ENCODE results near the gene SYT15.

DNA sequence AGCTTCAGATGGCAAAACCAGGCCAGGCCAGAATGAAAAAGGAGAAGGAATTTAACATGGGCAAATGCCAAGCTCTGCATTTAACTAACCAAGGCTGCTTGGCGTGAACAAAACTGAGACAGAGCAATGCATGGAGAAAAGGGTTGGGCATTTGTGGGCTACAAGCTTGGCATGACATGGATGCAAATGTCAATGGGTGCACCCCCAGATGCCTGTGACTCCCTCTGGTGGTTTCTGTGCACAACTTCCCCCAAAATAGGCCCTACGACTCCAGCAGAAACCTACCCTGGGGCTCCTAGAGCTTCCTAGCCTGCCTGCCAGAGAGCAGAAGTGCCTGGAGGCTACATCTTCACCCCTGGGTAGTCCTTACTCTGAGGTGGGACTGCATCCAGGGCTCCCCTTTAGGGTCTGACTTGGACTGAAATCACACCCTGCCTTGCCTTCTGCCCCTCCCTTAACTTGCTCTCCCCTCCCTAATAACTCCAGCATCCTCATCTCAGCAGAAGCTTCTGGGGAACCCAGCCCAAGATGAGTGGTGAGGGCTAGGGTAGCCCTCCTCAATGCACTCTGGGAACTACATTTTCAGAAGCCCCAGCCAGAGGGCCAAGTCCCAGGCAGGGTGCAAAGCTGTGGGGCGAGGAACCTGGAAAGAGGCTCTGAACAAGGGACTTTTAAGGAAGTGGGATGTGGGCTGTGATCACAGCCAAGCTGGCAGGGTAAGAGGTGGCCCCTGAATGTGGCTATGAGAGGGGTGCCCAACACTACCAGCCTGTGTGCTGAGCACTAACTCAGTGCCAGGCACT, 33.7 kb upstream of the SYT15 start:
- TF ChIP-seq, protein P1, sequence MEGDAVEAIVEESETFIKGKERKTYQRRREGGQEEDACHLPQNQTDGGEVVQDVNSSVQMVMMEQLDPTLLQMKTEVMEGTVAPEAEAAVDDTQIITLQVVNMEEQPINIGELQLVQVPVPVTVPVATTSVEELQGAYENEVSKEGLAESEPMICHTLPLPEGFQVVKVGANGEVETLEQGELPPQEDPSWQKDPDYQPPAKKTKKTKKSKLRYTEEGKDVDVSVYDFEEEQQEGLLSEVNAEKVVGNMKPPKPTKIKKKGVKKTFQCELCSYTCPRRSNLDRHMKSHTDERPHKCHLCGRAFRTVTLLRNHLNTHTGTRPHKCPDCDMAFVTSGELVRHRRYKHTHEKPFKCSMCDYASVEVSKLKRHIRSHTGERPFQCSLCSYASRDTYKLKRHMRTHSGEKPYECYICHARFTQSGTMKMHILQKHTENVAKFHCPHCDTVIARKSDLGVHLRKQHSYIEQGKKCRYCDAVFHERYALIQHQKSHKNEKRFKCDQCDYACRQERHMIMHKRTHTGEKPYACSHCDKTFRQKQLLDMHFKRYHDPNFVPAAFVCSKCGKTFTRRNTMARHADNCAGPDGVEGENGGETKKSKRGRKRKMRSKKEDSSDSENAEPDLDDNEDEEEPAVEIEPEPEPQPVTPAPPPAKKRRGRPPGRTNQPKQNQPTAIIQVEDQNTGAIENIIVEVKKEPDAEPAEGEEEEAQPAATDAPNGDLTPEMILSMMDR (conservative IDR thresholded peaks at IDR 0.05; ENCODE audit: low read length), result peak; percentile 71
- TF ChIP-seq EZH2phosphoT487 (IDR thresholded peaks at IDR 0.05; ENCODE audit: borderline replicate concordance), result no peak
